GM06990 (cell line): ENCODE data around the gene APEH.

Experiments used
- DNase-seq: peaks from one replicate; pipeline ENCODE4 v3.0.0-alpha.2; 2011; ENCODE audit not compliant: insufficient read length; ENCODE audit errors: extremely low read depth
- H3K27me3 ChIP-seq: replicated peaks from 2 replicates; pipeline ENCODE4 v1.6.0; 2011; ENCODE audit warnings: low read length; ENCODE audit not compliant: control insufficient read depth, insufficient read depth
- H3K36me3 ChIP-seq: 2 replicates; pipeline ENCODE4 v1.5.1; 2011; ENCODE audit warnings: low read length; ENCODE audit not compliant: control insufficient read depth, insufficient read depth
- H3K4me3 ChIP-seq: replicated peaks from 2 replicates; pipeline ENCODE4 v1.5.1; 2011; ENCODE audit warnings: low read depth, mild to moderate bottlenecking, control low read depth, low read length
- CTCF ChIP-seq: IDR thresholded peaks from 2 replicates; pipeline ENCODE4 v1.5.1; 2011; ENCODE audit warnings: low read length, control low read depth, mild to moderate bottlenecking, inconsistent platforms; ENCODE audit not compliant: insufficient read depth, poor library complexity, severe bottlenecking

APEH gene

GRCh38 chr3:49653621-49654020 lies 20.5 kb upstream of the APEH start:
- no peaks in the 10 kb centered on the region for H3K27me3 ChIP-seq
- H3K36me3 ChIP-seq = no peaks in the 10 kb centered on the region
- no peak for TF ChIP-seq CTCF
- no peak for DNase-seq
- H3K4me3 ChIP-seq = no peak overlapping the region

GRCh38 chr3:49654176-49654825 lies 19.9 kb upstream of the APEH start:
- no peak for TF ChIP-seq CTCF
- DNase-seq = no peak
- H3K36me3 ChIP-seq = no peaks in the 10 kb centered on the region
- H3K27me3 ChIP-seq = no peaks in the 10 kb centered on the region
- H3K4me3 ChIP-seq = no peak overlapping the region

GRCh38 chr3:49654955-49655556 lies 19.1 kb upstream of the APEH start:
- TF ChIP-seq CTCF = no peak
- no peaks in the 10 kb centered on the region for H3K36me3 ChIP-seq
- DNase-seq = no peak
- H3K4me3 ChIP-seq = no peak overlapping the region
- H3K27me3 ChIP-seq = no peaks in the 10 kb centered on the region

GRCh38 chr3:49655731-49656285 lies 18.3 kb upstream of the APEH start:
- Histone ChIP-seq H3K36me3 (no peaks in the 10 kb centered on the region), H3K4me3 (no peak overlapping the region), H3K27me3 (no peaks in the 10 kb centered on the region)
- DNase-seq = no peak
- no peak for TF ChIP-seq CTCF

- TF ChIP-seq CTCF = no peak
- no peak for DNase-seq
- H3K4me3 ChIP-seq = no peak overlapping the region
- H3K36me3 ChIP-seq = no peaks in the 10 kb centered on the region
- no peaks in the 10 kb centered on the region for H3K27me3 ChIP-seq
Observed at GRCh38 chr3:49656541-49657112, 17.5 kb upstream of the APEH start.
